T-helper 17 cell (primary cell): Measurements from ENCODE around the gene MAGI2. TPM values are rescaled to one million over a fixed set of nuclear protein-coding genes. Genes with fewer than 3 reads are reported as not detected.

Experiments used
- ATAC-seq: fragments of 150-1000 bp; cut with Tn5 transposase; 2 replicates; pipeline ENCODE4 v1.10.0; 2021; ENCODE audit warnings: mild to moderate bottlenecking, moderate library complexity
- DNase-seq, 3 donors: peaks; one replicate each; pipeline versions ENCODE4 v3.0.0 to v3.0.0-alpha.2; 2020 to 2021
- H3K9me3 ChIP-seq: one replicate; pipeline ENCODE4 v1.7.0; 2013; ENCODE audit warnings: low read length, mild to moderate bottlenecking; ENCODE audit not compliant: control insufficient read depth, poor library complexity, severe bottlenecking
- H3K27ac Mint-ChIP-seq: one replicate; pipeline ENCODE4 v1.8.0; 2022; ENCODE audit warnings: mild to moderate bottlenecking, moderate library complexity, mixed read lengths
- H3K27me3 Mint-ChIP-seq: one replicate; pipeline ENCODE4 v1.8.0; 2022; ENCODE audit warnings: mixed read lengths
- H3K36me3 Mint-ChIP-seq: one replicate; pipeline ENCODE4 v1.8.0; 2022; ENCODE audit warnings: low read depth, mixed read lengths
- H3K4me1 Mint-ChIP-seq: one replicate; pipeline ENCODE4 v1.8.0; 2022; ENCODE audit warnings: mild to moderate bottlenecking, mixed read lengths
- H3K4me3 Mint-ChIP-seq: one replicate; pipeline ENCODE4 v1.8.0; 2022; ENCODE audit warnings: mild to moderate bottlenecking, moderate library complexity, mixed read lengths
- total RNA-seq, 4 donors: library from RNA in 2 of 4; stranded (reverse) in 2 of 4; gene quantifications; one replicate each; pipeline ENCODE4 v1.2.3 and lab custom pipeline; 2022 to 2026

Gene MAGI2
- total RNA-seq, 2 donors from 2014 or later: 0.73 TPM; not detected in 1

- ATAC-seq (no peak), DNase-seq (no peak)
- Mint-ChIP-seq H3K27me3 (no peaks in the 10 kb centered on the region), H3K4me1 (no peaks in the 10 kb centered on the region), H3K36me3 (no peaks in the 10 kb centered on the region), H3K27ac (no peak overlapping the region), H3K4me3 (no peak overlapping the region)
- H3K9me3 ChIP-seq: no peaks in the 10 kb centered on the region
These were observed 152.0 kb downstream of the MAGI2 start for GRCh38 chr7:79301419-79301818.

- H3K27ac Mint-ChIP-seq: no peak overlapping the region
- H3K36me3 Mint-ChIP-seq: no peaks in the 10 kb centered on the region
- no peaks in the 10 kb centered on the region for H3K9me3 ChIP-seq
- DNase-seq (no peak), ATAC-seq (no peak)
- H3K27me3 Mint-ChIP-seq: no peaks in the 10 kb centered on the region
- no peak overlapping the region for H3K4me3 Mint-ChIP-seq
- no peaks in the 10 kb centered on the region for H3K4me1 Mint-ChIP-seq
These were observed 152.9 kb downstream of the MAGI2 start for GRCh38 chr7:79300573-79300972.

- Mint-ChIP-seq H3K36me3 (no peaks in the 10 kb centered on the region), H3K4me1 (no peaks in the 10 kb centered on the region), H3K27ac (no peak overlapping the region), H3K4me3 (no peak overlapping the region), H3K27me3 (no peaks in the 10 kb centered on the region)
- DNase-seq (no peak), ATAC-seq (no peak)
- H3K9me3 ChIP-seq: no peaks in the 10 kb centered on the region
These were observed 155.2 kb downstream of the MAGI2 start for GRCh38 chr7:79298145-79298760.

GRCh38 chr7:79296553-79297320, 156.7 kb downstream of the MAGI2 start:
- no peak overlapping the region for H3K27ac Mint-ChIP-seq
- DNase-seq: no peak
- H3K9me3 ChIP-seq: no peaks in the 10 kb centered on the region
- ATAC-seq: no peak
- no peaks in the 10 kb centered on the region for H3K36me3 Mint-ChIP-seq
- H3K4me3 Mint-ChIP-seq: no peak overlapping the region
- H3K27me3 Mint-ChIP-seq: no peaks in the 10 kb centered on the region
- no peaks in the 10 kb centered on the region for H3K4me1 Mint-ChIP-seq

GRCh38 chr7:79293655-79294142, 159.8 kb downstream of the MAGI2 start:
- no peak overlapping the region for H3K27ac Mint-ChIP-seq
- H3K4me1 Mint-ChIP-seq: no peaks in the 10 kb centered on the region
- H3K9me3 ChIP-seq: no peaks in the 10 kb centered on the region
- H3K36me3 Mint-ChIP-seq: no peaks in the 10 kb centered on the region
- H3K27me3 Mint-ChIP-seq: no peaks in the 10 kb centered on the region
- DNase-seq: no peak
- ATAC-seq: no peak
- H3K4me3 Mint-ChIP-seq: no peak overlapping the region

- DNase-seq (no peak), ATAC-seq (no peak)
- no peak overlapping the region for H3K4me3 Mint-ChIP-seq
- H3K9me3 ChIP-seq: no peaks in the 10 kb centered on the region
- no peaks in the 10 kb centered on the region for H3K4me1 Mint-ChIP-seq
- no peak overlapping the region for H3K27ac Mint-ChIP-seq
- H3K36me3 Mint-ChIP-seq: no peaks in the 10 kb centered on the region
- no peaks in the 10 kb centered on the region for H3K27me3 Mint-ChIP-seq
These were observed 160.6 kb downstream of the MAGI2 start for GRCh38 chr7:79292834-79293233.

- Mint-ChIP-seq H3K36me3 (no peaks in the 10 kb centered on the region), H3K27ac (no peak overlapping the region), H3K4me3 (no peak overlapping the region), H3K27me3 (no peaks in the 10 kb centered on the region), H3K4me1 (no peaks in the 10 kb centered on the region)
- no peak for DNase-seq
- no peak for ATAC-seq
- H3K9me3 ChIP-seq: no peaks in the 10 kb centered on the region
These were observed 162.0 kb downstream of the MAGI2 start for GRCh38 chr7:79291498-79291865.

- no peaks in the 10 kb centered on the region for H3K27me3 Mint-ChIP-seq
- no peak overlapping the region for H3K4me3 Mint-ChIP-seq
- DNase-seq: no peak
- no peak for ATAC-seq
- no peak overlapping the region for H3K27ac Mint-ChIP-seq
- H3K36me3 Mint-ChIP-seq: no peaks in the 10 kb centered on the region
- H3K9me3 ChIP-seq: no peaks in the 10 kb centered on the region
- H3K4me1 Mint-ChIP-seq: no peaks in the 10 kb centered on the region
These were observed 162.5 kb downstream of the MAGI2 start for GRCh38 chr7:79290841-79291497.

GRCh38 chr7:79290398-79290797, 163.1 kb downstream of the MAGI2 start:
- ATAC-seq (no peak), DNase-seq (no peak)
- no peak overlapping the region for H3K4me3 Mint-ChIP-seq
- H3K27me3 Mint-ChIP-seq: no peaks in the 10 kb centered on the region
- no peaks in the 10 kb centered on the region for H3K4me1 Mint-ChIP-seq
- no peaks in the 10 kb centered on the region for H3K9me3 ChIP-seq
- no peak overlapping the region for H3K27ac Mint-ChIP-seq
- H3K36me3 Mint-ChIP-seq: no peaks in the 10 kb centered on the region

GRCh38 chr7:79288655-79289054, 164.8 kb downstream of the MAGI2 start:
- no peaks in the 10 kb centered on the region for H3K9me3 ChIP-seq
- Mint-ChIP-seq H3K4me1 (no peaks in the 10 kb centered on the region), H3K36me3 (no peaks in the 10 kb centered on the region), H3K4me3 (no peak overlapping the region), H3K27me3 (no peaks in the 10 kb centered on the region), H3K27ac (no peak overlapping the region)
- ATAC-seq (no peak), DNase-seq (no peak)

GRCh38 chr7:79287981-79288380, 165.5 kb downstream of the MAGI2 start:
- Mint-ChIP-seq H3K36me3 (no peaks in the 10 kb centered on the region), H3K4me3 (no peak overlapping the region), H3K27me3 (no peaks in the 10 kb centered on the region), H3K4me1 (no peaks in the 10 kb centered on the region), H3K27ac (no peak overlapping the region)
- H3K9me3 ChIP-seq: no peaks in the 10 kb centered on the region
- ATAC-seq (no peak), DNase-seq (no peak)

GRCh38 chr7:79286181-79286580, 167.3 kb downstream of the MAGI2 start:
- no peak for DNase-seq
- no peaks in the 10 kb centered on the region for H3K4me1 Mint-ChIP-seq
- no peak overlapping the region for H3K4me3 Mint-ChIP-seq
- no peaks in the 10 kb centered on the region for H3K36me3 Mint-ChIP-seq
- H3K9me3 ChIP-seq: no peaks in the 10 kb centered on the region
- no peaks in the 10 kb centered on the region for H3K27me3 Mint-ChIP-seq
- no peak overlapping the region for H3K27ac Mint-ChIP-seq
- ATAC-seq: no peak

- Mint-ChIP-seq H3K4me1 (no peaks in the 10 kb centered on the region), H3K27ac (no peak overlapping the region), H3K4me3 (no peak overlapping the region), H3K27me3 (no peaks in the 10 kb centered on the region), H3K36me3 (no peaks in the 10 kb centered on the region)
- no peaks in the 10 kb centered on the region for H3K9me3 ChIP-seq
- DNase-seq: no peak
- no peak for ATAC-seq
These were observed 167.7 kb downstream of the MAGI2 start for GRCh38 chr7:79285756-79286155.
